BJ (cell line): ENCODE results near the gene PPP4R2. TPM values are rescaled to one million over a fixed set of nuclear protein-coding genes. Genes with fewer than 3 reads are reported as not detected.
A peak's percentile ranks its signal among the peaks of the same experiment; 100 is the strongest.

Source experiments
- CTCF ChIA-PET: fragments of 350-600 bp; formaldehyde crosslinking; extraction: SDS; loops from one replicate; lab custom pipeline; 2021; ENCODE audit warnings: antibody characterized with exemption, inconsistent platforms; lab: Yijun Ruan, JAX
- POLR2A ChIA-PET: fragments of 300-600 bp; sonication (Branson Sonifier 250); formaldehyde crosslinking; extraction: SDS; loops from one replicate; lab custom pipeline; 2021; ENCODE audit warnings: antibody characterized with exemption; lab: Charles Lee
- DNase-seq: peaks from one replicate; pipeline ENCODE4 v3.0.0-alpha.2; 2011; ENCODE audit warnings: low read depth
- H3K27me3 ChIP-seq: 2 replicates; pipeline ENCODE4 v1.6.0; 2011; ENCODE audit warnings: low read length; ENCODE audit not compliant: control insufficient read depth, insufficient read depth
- H3K36me3 ChIP-seq: 2 replicates; pipeline ENCODE4 v1.5.1; 2011; ENCODE audit warnings: low read length; ENCODE audit not compliant: control insufficient read depth, insufficient read depth
- H3K4me3 ChIP-seq: 2 replicates; pipeline ENCODE4 v1.5.1; 2011; ENCODE audit warnings: low read depth, mild to moderate bottlenecking, control low read depth, low read length
- polyA plus RNA-seq: library from polyadenylated mRNA; depleted of rRNA; stranded (reverse); fragments of >200 nt; gene quantifications from 2 replicates; pipeline ENCODE4 v1.2.3, GENCODE V29; 2011
- TF ChIP-seq, protein P1 (sequence below): IDR thresholded peaks from 2 replicates; pipeline ENCODE4 v1.5.1; 2011; ENCODE audit warnings: low read depth, mild to moderate bottlenecking, control low read depth, inconsistent platforms, low read length, moderate library complexity; ENCODE audit not compliant: insufficient read depth

PPP4R2 gene
- polyA plus RNA-seq, 1 experiment: 9.8 TPM

DNA sequence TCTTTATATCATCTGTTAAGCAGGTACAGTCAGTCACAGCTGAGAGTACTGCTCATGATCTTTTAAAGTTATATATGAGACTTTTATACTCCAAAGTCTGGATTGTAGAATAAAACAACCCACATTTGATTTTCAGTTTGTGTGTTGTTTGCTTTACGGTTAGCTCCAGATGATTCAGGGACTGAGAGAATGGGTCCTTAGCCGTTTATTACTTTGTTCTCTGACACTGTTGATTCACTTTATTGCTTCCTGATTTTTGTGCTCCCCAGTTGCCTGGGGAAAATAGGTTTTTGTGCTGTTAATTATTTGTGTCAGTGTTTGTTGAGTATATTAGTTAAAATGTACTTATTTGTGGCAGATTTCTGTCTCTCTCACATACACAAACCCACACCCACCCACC lies 56.2 kb downstream of the PPP4R2 start:
- DNase-seq: no peak
- POLR2A ChIA-PET: no interaction called here
- CTCF ChIA-PET: interaction anchor here (4.5 kb wide), 1 partner anchor 202 kb away, joined by 20 read pairs; no protein-coding TSS in a partner anchor
- Histone ChIP-seq H3K27me3 (no peaks in the 10 kb centered on the region), H3K4me3 (no peak overlapping the region), H3K36me3 (no peaks in the 10 kb centered on the region)
- TF ChIP-seq, protein P1, sequence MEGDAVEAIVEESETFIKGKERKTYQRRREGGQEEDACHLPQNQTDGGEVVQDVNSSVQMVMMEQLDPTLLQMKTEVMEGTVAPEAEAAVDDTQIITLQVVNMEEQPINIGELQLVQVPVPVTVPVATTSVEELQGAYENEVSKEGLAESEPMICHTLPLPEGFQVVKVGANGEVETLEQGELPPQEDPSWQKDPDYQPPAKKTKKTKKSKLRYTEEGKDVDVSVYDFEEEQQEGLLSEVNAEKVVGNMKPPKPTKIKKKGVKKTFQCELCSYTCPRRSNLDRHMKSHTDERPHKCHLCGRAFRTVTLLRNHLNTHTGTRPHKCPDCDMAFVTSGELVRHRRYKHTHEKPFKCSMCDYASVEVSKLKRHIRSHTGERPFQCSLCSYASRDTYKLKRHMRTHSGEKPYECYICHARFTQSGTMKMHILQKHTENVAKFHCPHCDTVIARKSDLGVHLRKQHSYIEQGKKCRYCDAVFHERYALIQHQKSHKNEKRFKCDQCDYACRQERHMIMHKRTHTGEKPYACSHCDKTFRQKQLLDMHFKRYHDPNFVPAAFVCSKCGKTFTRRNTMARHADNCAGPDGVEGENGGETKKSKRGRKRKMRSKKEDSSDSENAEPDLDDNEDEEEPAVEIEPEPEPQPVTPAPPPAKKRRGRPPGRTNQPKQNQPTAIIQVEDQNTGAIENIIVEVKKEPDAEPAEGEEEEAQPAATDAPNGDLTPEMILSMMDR: no peak

DNA sequence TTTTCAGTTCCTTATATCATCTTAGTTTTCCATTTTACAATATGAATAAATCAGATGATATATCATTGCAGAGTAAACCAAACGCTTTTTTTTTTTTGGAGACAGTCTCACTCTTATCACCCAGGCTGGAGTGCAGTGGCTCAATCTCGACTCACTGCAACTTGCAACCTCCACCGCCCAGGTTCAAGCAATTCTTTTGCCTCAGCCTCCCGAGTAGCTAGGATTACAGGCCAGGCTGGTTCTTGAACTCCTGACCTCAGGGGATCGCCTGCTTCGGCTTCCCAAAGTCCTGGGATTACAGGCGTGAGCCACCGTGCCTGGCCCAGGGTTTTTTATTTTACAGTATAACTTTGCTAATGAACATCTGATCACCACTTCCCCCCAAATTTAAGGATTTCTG lies 59.0 kb downstream of the PPP4R2 start:
- ChIA-PET POLR2A (no interaction called here), CTCF (interaction anchor here (0.6 to 4.5 kb wide), 15 partner anchors 10 to 1106 kb away, joined by 3 to 24 read pairs (median 4); partner anchors contain the start of genes PPP4R2 and SHQ1)
- Histone ChIP-seq H3K27me3 (no peaks in the 10 kb centered on the region), H3K36me3 (no peaks in the 10 kb centered on the region), H3K4me3 (no peak overlapping the region)
- TF ChIP-seq, protein P1: no peak
- DNase-seq: no peak

DNA sequence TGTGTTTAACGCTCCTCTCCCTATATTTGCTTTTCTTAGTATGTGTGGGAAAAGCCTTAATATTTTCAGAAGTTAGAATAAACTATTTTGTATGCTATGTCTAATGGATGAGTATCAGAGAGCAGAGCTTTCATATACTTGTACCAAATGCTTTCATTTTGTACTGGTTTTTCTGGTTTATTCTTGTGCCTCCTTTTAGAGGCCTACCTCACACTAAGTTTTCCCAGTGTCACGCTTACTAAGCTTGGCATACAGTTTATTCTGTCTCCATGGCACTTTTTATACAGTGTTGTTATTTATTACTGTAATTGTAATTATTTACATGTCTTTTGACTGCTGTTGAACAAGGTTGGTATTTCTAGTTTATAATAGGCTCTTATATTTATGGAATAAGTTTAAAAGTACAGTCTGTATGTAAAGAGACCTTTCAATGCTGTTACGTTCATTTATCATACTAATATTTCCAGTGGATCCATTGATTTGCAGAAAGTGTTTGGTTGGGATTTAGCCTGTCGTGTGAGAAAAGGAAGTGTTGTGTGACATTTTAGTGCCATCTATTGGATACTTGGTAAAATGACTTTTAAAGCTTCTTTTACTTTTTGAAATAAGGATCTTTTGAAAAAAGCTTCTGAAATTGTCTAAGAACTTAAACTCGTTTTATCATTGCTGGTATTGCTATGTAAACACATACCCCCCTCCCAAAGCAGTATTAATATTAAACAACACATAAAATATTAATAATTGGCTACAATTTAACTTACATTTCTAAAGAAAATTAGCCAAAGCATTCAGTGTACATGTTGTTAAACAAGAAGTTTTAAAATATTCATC lies 59.6 kb downstream of the PPP4R2 start:
- ChIA-PET POLR2A (interaction anchor here (0.6 kb wide), 1 partner anchor 15 kb away, joined by 5 read pairs; no protein-coding TSS in a partner anchor), CTCF (interaction anchor here (0.6 to 4.5 kb wide), 17 partner anchors 11 to 332 kb away, joined by 3 to 24 read pairs (median 4); partner anchors contain the start of genes PPP4R2 and SHQ1)
- Histone ChIP-seq H3K36me3 (no peaks in the 10 kb centered on the region), H3K27me3 (no peaks in the 10 kb centered on the region), H3K4me3 (no peak overlapping the region)
- TF ChIP-seq, protein P1: peak; percentile 45
- DNase-seq: no peak

DNA sequence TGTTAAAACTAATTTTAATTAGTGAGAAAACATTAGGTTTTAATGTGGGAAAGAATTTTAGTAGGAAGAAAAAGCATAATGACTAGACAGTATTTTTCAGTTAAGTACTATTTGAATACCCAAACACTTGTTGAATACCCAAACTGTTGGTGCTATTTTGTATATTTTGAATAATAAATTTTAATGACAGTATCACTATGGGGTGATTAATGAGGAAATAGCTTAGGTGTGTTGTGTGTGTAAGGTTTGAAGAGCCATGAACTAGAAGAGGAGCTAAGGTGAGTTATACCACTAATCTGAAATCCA lies 60.2 kb downstream of the PPP4R2 start:
- POLR2A ChIA-PET: interaction anchor here (0.6 kb wide), 1 partner anchor 14 kb away, joined by 5 read pairs; no protein-coding TSS in a partner anchor
- no peaks in the 10 kb centered on the region for H3K36me3 ChIP-seq
- CTCF ChIA-PET: interaction anchor here (0.7 to 4.5 kb wide), 13 partner anchors 11 to 234 kb away, joined by 3 to 24 read pairs (median 5); partner anchors contain the start of genes GXYLT2 and SHQ1

DNA sequence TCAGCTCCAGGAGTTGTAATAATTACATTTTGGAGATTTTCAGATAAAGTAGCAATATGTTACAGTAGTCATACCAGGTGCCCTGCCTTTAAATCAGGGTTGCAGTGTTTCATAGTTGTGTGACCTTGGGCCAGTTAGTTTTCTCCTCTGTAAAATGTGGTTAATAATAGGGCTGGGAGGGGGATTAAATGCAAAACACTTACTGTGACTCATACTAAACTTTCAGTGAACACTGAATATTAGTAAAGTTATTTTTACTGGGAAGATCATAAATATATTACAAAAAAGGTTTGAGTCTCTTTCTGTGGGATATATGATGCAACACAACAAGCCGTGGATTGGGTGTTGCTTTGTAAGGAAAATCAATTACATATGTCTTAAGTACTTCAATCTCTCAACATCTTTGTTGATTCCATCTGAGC lies 63.7 kb downstream of the PPP4R2 start:
- POLR2A ChIA-PET: no interaction called here
- Histone ChIP-seq H3K36me3 (peaks cover 5% of the 10 kb centered on the region), H3K4me3 (no peak overlapping the region), H3K27me3 (no peaks in the 10 kb centered on the region)
- CTCF ChIA-PET: interaction anchor here (1.2 kb wide), 1 partner anchor 10 kb away, joined by 3 read pairs; no protein-coding TSS in a partner anchor
- peak; percentile 54 for DNase-seq
- TF ChIP-seq, protein P1: no peak

More for the DNA sequence above, 60.2 kb downstream of the PPP4R2 start:
- TF ChIP-seq, protein P1: no peak
- H3K4me3 ChIP-seq: no peak overlapping the region
- H3K27me3 ChIP-seq: no peaks in the 10 kb centered on the region
- no peak for DNase-seq
